ENCODE results near the gene SLK. TPM values are rescaled to one million over a fixed set of nuclear protein-coding genes. Genes with fewer than 3 reads are reported as not detected.
A peak's percentile ranks its signal among the peaks of the same experiment; 100 is the strongest.

Gene SLK
- total and polyA plus RNA-seq, 7 donors, result 15.5 to 48.6 (median 36.6) TPM

DNA sequence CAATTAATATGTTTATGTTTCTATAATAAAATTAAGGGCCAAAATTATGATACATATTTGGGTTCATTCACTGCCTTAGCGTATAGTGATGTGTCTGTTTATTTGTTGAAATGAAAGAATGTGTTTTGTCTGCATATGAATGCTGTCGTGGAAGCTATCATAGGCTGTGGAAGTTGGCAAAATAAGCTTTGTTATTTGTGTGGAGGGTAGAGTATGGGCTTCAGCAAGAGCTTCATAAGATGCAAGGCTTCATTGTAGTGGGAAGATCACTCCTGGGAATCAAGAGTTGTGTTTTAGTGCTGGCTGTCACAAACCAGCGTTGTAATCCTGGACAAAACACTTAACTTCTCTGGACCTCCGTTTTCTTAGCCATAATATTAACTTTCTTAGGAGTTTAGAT is 2.5 kb downstream of the SLK start:
- Histone ChIP-seq H3K27ac (no peak overlapping the region), H3K27me3 (ENCODE audit: insufficient read depth in 3 of 3, low read length in 2 of 3) (no peaks in the 10 kb centered on the region), H3K36me3 (ENCODE audit: insufficient read depth in 1 of 2, low read depth in 1 of 2) (no peaks in the 10 kb centered on the region), H3K4me3 (peak overlapping the region; percentile 97), H3K4me1 (peaks cover 34% of the 10 kb centered on the region), H3K9me3 (no peaks in the 10 kb centered on the region)
- DNase-seq, result no peak
- TF ChIP-seq, protein P1, sequence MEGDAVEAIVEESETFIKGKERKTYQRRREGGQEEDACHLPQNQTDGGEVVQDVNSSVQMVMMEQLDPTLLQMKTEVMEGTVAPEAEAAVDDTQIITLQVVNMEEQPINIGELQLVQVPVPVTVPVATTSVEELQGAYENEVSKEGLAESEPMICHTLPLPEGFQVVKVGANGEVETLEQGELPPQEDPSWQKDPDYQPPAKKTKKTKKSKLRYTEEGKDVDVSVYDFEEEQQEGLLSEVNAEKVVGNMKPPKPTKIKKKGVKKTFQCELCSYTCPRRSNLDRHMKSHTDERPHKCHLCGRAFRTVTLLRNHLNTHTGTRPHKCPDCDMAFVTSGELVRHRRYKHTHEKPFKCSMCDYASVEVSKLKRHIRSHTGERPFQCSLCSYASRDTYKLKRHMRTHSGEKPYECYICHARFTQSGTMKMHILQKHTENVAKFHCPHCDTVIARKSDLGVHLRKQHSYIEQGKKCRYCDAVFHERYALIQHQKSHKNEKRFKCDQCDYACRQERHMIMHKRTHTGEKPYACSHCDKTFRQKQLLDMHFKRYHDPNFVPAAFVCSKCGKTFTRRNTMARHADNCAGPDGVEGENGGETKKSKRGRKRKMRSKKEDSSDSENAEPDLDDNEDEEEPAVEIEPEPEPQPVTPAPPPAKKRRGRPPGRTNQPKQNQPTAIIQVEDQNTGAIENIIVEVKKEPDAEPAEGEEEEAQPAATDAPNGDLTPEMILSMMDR (IDR thresholded peaks at IDR 0.05), result no peak
- no peak for ATAC-seq
- intact Hi-C loops (cut with DNase I), result loop anchor here (5.0 kb wide), 2 partner anchors 77 to 153 kb away; partner anchors contain the start of gene SFR1 (in 1 of the 2)
- 14 to 21% (median 20%) methylated on average over 4 of the region's 4 CpGs for WGBS, 3 donors

DNA sequence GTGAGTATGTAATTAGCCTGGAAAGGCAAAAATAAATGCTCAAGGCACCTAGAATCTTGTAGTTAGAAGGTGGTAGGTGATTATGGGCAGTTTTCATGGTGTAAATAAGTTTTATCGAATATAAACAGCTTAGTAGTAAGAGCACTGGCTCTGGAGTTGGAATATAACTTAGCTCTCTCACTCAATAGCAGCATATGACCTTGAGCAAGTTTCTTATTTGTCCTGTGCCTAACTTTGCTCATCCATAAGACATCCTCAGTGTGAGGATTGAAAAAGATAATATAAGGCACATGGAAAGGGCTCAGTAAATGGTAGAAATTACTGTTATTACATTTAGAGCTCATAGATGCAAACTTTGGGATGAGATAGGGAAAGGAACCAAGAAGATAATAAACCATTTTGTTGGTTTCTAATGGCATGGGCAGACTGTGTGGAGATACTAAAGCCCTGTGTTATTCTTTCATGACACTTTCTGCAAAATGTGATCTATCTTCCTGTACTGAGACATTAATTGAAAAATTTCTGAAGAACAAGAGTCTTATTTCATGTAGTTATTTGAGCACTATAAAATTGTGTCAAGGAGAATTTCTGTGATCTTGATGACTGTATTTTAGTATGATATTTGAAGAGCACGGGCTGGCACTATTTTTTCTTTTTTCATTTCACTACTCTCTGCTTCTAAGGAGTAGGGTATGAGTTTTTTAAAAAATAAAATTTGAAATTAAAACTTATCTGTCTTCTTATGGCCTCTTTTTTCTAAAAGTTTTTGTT is 3.1 kb downstream of the SLK start:
- no peaks in the 10 kb centered on the region for H3K9me3 ChIP-seq
- no peaks in the 10 kb centered on the region for H3K27me3 ChIP-seq (ENCODE audit: insufficient read depth in 3 of 3, low read length in 2 of 3)
- peak overlapping the region; percentile 97 for H3K4me3 ChIP-seq
- H3K4me1 ChIP-seq, result peaks cover 36% of the 10 kb centered on the region
- no peak for DNase-seq
- no peak overlapping the region for H3K27ac ChIP-seq
- intact Hi-C loops (cut with DNase I), result loop anchor here (5.0 kb wide), 2 partner anchors 78 to 152 kb away; partner anchors contain the start of gene SFR1 (in 1 of the 2)
- H3K36me3 ChIP-seq (ENCODE audit: insufficient read depth in 1 of 2, low read depth in 1 of 2), result no peaks in the 10 kb centered on the region
- ATAC-seq, result no peak
- TF ChIP-seq, protein P1 (IDR thresholded peaks at IDR 0.05), result no peak
- 40 to 66% (median 48%) methylated on average over 2 of the region's 2 CpGs for WGBS, 3 donors

DNA sequence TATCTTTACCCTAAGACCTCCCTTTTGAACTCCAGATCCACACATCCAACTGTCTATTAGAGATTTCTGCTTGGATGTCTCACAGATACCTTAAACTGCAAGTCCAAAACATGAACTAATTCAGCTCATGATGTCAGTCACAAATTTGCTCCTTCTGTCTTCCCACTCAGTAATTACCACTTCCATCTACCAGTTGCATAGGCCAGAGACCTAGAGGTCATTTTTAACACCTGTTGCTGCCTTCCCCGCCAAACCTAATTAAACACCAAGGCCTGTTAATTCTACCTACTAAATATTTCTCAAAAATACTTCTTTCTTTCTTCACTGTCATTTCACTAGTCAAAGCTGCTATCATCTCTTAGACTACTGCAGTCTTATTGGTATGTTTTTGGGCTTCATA is 8.2 kb downstream of the SLK start:
- Histone ChIP-seq H3K27ac (peak overlapping the region; percentile 6), H3K9me3 (no peaks in the 10 kb centered on the region), H3K4me3 (no peak overlapping the region), H3K36me3 (ENCODE audit: insufficient read depth in 1 of 2, low read depth in 1 of 2) (no peaks in the 10 kb centered on the region), H3K4me1 (peaks cover 49% of the 10 kb centered on the region), H3K27me3 (ENCODE audit: insufficient read depth in 3 of 3, low read length in 2 of 3) (no peaks in the 10 kb centered on the region)
- DNase-seq (no peak), ATAC-seq (no peak)
- 33 to 51% (median 38%) methylated on average over 1 of the region's 1 CpG for WGBS, 3 donors
- intact Hi-C loops (cut with DNase I), result no loop called here
- TF ChIP-seq, protein P1 (IDR thresholded peaks at IDR 0.05), result no peak

DNA sequence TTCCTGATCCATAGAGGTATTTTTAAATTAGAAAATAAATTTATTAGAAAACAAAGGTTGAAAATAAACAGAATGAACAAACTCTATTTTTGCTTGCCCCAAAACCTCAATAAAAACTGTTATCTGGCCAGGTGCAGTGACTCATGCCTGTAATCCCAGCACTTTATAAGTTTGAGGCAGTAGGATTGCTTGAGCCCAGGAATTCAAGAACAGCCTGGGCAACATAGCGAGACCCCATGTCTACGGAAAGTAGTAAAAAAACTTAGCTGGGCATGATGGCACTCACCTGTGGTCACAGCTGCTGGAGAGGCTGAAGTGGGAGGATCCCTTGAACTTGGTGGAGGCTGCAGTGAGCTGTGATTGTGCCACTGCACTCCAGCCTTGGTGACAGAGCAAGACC is 10.3 kb downstream of the SLK start:
- no peak for ATAC-seq
- TF ChIP-seq, protein P1 (IDR thresholded peaks at IDR 0.05), result no peak
- no peak for DNase-seq
- Histone ChIP-seq H3K4me3 (no peak overlapping the region), H3K9me3 (no peaks in the 10 kb centered on the region), H3K4me1 (peaks cover 42% of the 10 kb centered on the region), H3K36me3 (ENCODE audit: insufficient read depth in 1 of 2, low read depth in 1 of 2) (no peaks in the 10 kb centered on the region), H3K27me3 (ENCODE audit: insufficient read depth in 3 of 3, low read length in 2 of 3) (no peaks in the 10 kb centered on the region), H3K27ac (no peak overlapping the region)
- WGBS, 3 donors, result 97 to 100% (median 98%) methylated on average over 2 of the region's 2 CpGs
- intact Hi-C loops (cut with DNase I), result no loop called here

All from psoas muscle (tissue), 8 donors.